Right kidney (tissue), 1 donor: ENCODE data around the gene MNAT1.

Experiments
- DNase-seq: peaks from one replicate; pipeline ENCODE4 v3.0.0-alpha.2; 2016

Gene MNAT1

GRCh38 chr14:60965402-60965801, 230.8 kb downstream of the MNAT1 start:
- DNase-seq = no peak

GRCh38 chr14:60968099-60968498, 233.5 kb downstream of the MNAT1 start:
- DNase-seq = no peak

GRCh38 chr14:60968671-60969070, 234.1 kb downstream of the MNAT1 start:
- DNase-seq = no peak

- no peak for DNase-seq
Observed at GRCh38 chr14:60970146-60970545, 235.6 kb downstream of the MNAT1 start.

- no peak for DNase-seq
Observed at GRCh38 chr14:60971271-60971670, 236.7 kb downstream of the MNAT1 start.

- no peak for DNase-seq
Observed at GRCh38 chr14:60972295-60972694, 237.7 kb downstream of the MNAT1 start.

GRCh38 chr14:60973070-60973469, 238.5 kb downstream of the MNAT1 start:
- no peak for DNase-seq

GRCh38 chr14:60974090-60974651, 239.6 kb downstream of the MNAT1 start:
- DNase-seq = no peak

GRCh38 chr14:60975551-60975950, 241.0 kb downstream of the MNAT1 start:
- DNase-seq = no peak

- no peak for DNase-seq
Observed at GRCh38 chr14:60977847-60978246, 243.3 kb downstream of the MNAT1 start.

GRCh38 chr14:60980811-60981632, 246.5 kb downstream of the MNAT1 start, which contains the start of the genes SLC38A6 and TRMT5:
TSS of gene SLC38A6 (plus strand) at chr14:60981245. CDS start at chr14:60981278, 33 bp downstream.
TSS of gene TRMT5 (minus strand) at chr14:60981079. CDS start at chr14:60980973, 106 bp downstream.
- DNase-seq = peak; percentile 99

- no peak for DNase-seq
Observed at GRCh38 chr14:60981633-60982455, 247.3 kb downstream of the MNAT1 start.

GRCh38 chr14:60984196-60984595, 249.6 kb downstream of the MNAT1 start:
- DNase-seq = no peak

GRCh38 chr14:60986500-60986899, 251.9 kb downstream of the MNAT1 start:
- DNase-seq = no peak

GRCh38 chr14:60989599-60989998, 255.0 kb downstream of the MNAT1 start:
- no peak for DNase-seq

GRCh38 chr14:60998617-60999016, 264.1 kb downstream of the MNAT1 start:
- DNase-seq = no peak

- DNase-seq = no peak
Observed at GRCh38 chr14:60999536-60999935, 265.0 kb downstream of the MNAT1 start.

GRCh38 chr14:61003571-61003970, 269.0 kb downstream of the MNAT1 start:
- DNase-seq = no peak

- DNase-seq = no peak
Observed at GRCh38 chr14:61019537-61019936, 285.0 kb downstream of the MNAT1 start.
